A673 (cell line): ENCODE data around the gene RPL10A. TPM values are rescaled to one million over a fixed set of nuclear protein-coding genes. Genes with fewer than 3 reads are reported as not detected.

Source experiments
- BruUV-seq: library from RNA; stranded (reverse); fragments of 400-500 nt; replicated peaks from 2 replicates; lab custom pipeline; 2021; lab: Mats Ljungman, UMichigan
- CTCF ChIA-PET: fragments of 300-600 bp; sonication (Branson Sonifier 250); formaldehyde crosslinking; loops from one replicate; lab custom pipeline; 2022; ENCODE audit warnings: antibody characterized with exemption; lab: Charles Lee
- POLR2A ChIA-PET: fragments of 300-600 bp; sonication (Branson Sonifier 250); formaldehyde crosslinking; loops from one replicate; lab custom pipeline; 2022; ENCODE audit warnings: antibody characterized with exemption; ENCODE audit not compliant: low non-redundant PET; lab: Charles Lee
- DNase-seq: peaks from one replicate; pipeline ENCODE4 v3.0.0-alpha.2; 2015; ENCODE audit warnings: low spot score
- H3K27ac ChIP-seq: fragments of 200-600 bp; sonication (generic); 2 replicates; pipeline ENCODE4 v1.5.1; 2016; ENCODE audit warnings: mixed run types, low read depth, mild to moderate bottlenecking, mixed read lengths, antibody characterized with exemption, low read length; ENCODE audit not compliant: poor library complexity, severe bottlenecking
- H3K27me3 ChIP-seq: fragments of 200-600 bp; sonication (generic); replicated peaks from 2 replicates; pipeline ENCODE4 v1.6.1; 2017; ENCODE audit warnings: mixed run types, low read depth, mild to moderate bottlenecking, mixed read lengths, antibody characterized with exemption, low read length; ENCODE audit not compliant: insufficient read depth, poor library complexity
- H3K36me3 ChIP-seq: fragments of 200-600 bp; sonication (generic); 2 replicates; pipeline ENCODE4 v1.6.1; 2016; ENCODE audit warnings: mixed run types, mild to moderate bottlenecking, mixed read lengths, antibody characterized with exemption, low read length; ENCODE audit not compliant: insufficient read depth, poor library complexity, severe bottlenecking
- H3K4me1 ChIP-seq: fragments of 200-600 bp; sonication (generic); 2 replicates; pipeline ENCODE4 v1.6.1; 2017; ENCODE audit warnings: mixed run types, mild to moderate bottlenecking, mixed read lengths, antibody characterized with exemption, low read length; ENCODE audit not compliant: insufficient read depth, poor library complexity, severe bottlenecking
- H3K4me3 ChIP-seq: fragments of 200-600 bp; sonication (generic); 2 replicates; pipeline ENCODE4 v1.5.1; 2016; ENCODE audit warnings: low read depth, mixed run types, mild to moderate bottlenecking, mixed read lengths, low read length; ENCODE audit not compliant: poor library complexity, severe bottlenecking
- H3K9me3 ChIP-seq: fragments of 200-600 bp; sonication (generic); 2 replicates; pipeline ENCODE4 v1.6.1; 2016; ENCODE audit warnings: mixed run types, low read depth, mild to moderate bottlenecking, mixed read lengths, antibody characterized with exemption, low read length; ENCODE audit not compliant: poor library complexity, severe bottlenecking
- CTCF ChIP-seq: fragments of 300-800, 200-600 bp; sonication (generic); conservative IDR thresholded peaks from 2 replicates; pipeline ENCODE4 v1.5.1; 2017; ENCODE audit warnings: low read depth, mild to moderate bottlenecking, antibody characterized with exemption, low read length, moderate library complexity, mixed read lengths
- EZH2 ChIP-seq: fragments of 200-600 bp; sonication (generic); IDR thresholded peaks from 2 replicates; pipeline ENCODE4 v1.6.1; 2017; ENCODE audit warnings: borderline replicate concordance, low read depth, mild to moderate bottlenecking, mixed read lengths, antibody characterized with exemption, low read length; ENCODE audit not compliant: poor library complexity, severe bottlenecking
- intact Hi-C: fragments of 100-400 bp; cut with micrococcal nuclease; formaldehyde crosslinking; loops from one replicate; pipeline ENCODE4 v1.10.0; 2022; ENCODE audit not compliant: unreplicated experiment
- total RNA-seq: library from RNA; stranded (reverse); gene quantifications from 2 replicates; pipeline ENCODE4 v1.2.3, GENCODE V29; 2021

RPL10A gene
- total RNA-seq, 1 experiment from 2014 or later: 1,064 TPM

- Histone ChIP-seq H3K36me3 (peaks cover 12% of the 10 kb centered on the region), H3K27ac (no peak overlapping the region), H3K4me1 (no peaks in the 10 kb centered on the region), H3K4me3 (no peak overlapping the region), H3K9me3 (no peaks in the 10 kb centered on the region), H3K27me3 (no peaks in the 10 kb centered on the region)
- TF ChIP-seq EZH2 (no peak), CTCF (no peak)
- no peak for DNase-seq
- intact Hi-C loops: no loop called here
- ChIA-PET CTCF (interaction anchor here (0.5 to 0.7 kb wide), 2 partner anchors 10 to 38 kb away, joined by 3 to 9 read pairs; no protein-coding TSS in a partner anchor), POLR2A (no interaction called here)
- BruUV-seq: no TSS peak
Measured at GRCh38 chr6:35477551-35478179, 9.5 kb downstream of the RPL10A start.

GRCh38 chr6:35478259-35478658 is 10.1 kb downstream of the RPL10A start:
- H3K27me3 ChIP-seq: no peaks in the 10 kb centered on the region
- no peak overlapping the region for H3K4me3 ChIP-seq
- CTCF ChIA-PET: interaction anchor here (0.5 kb wide), 1 partner anchor 37 kb away, joined by 3 read pairs; no protein-coding TSS in a partner anchor
- DNase-seq: no peak
- TF ChIP-seq CTCF (no peak), EZH2 (no peak)
- no peak overlapping the region for H3K27ac ChIP-seq
- POLR2A ChIA-PET: no interaction called here
- no TSS peak for BruUV-seq
- H3K9me3 ChIP-seq: no peaks in the 10 kb centered on the region
- peaks cover 6% of the 10 kb centered on the region for H3K36me3 ChIP-seq
- intact Hi-C loops: no loop called here
- H3K4me1 ChIP-seq: no peaks in the 10 kb centered on the region

- peaks cover 4% of the 10 kb centered on the region for H3K4me1 ChIP-seq
- ChIA-PET CTCF (no interaction called here), POLR2A (no interaction called here)
- no peak for DNase-seq
- TF ChIP-seq EZH2: no peak
- TF ChIP-seq CTCF: no peak
- H3K9me3 ChIP-seq: no peaks in the 10 kb centered on the region
- no peaks in the 10 kb centered on the region for H3K36me3 ChIP-seq
- no peaks in the 10 kb centered on the region for H3K27me3 ChIP-seq
- intact Hi-C loops: no loop called here
- no peak overlapping the region for H3K27ac ChIP-seq
- no peak overlapping the region for H3K4me3 ChIP-seq
- BruUV-seq: no TSS peak
Measured at GRCh38 chr6:35480176-35480575, 12.0 kb downstream of the RPL10A start.
